GM21737 (cell line): ENCODE data around the gene LRRC37B.
A peak's percentile ranks its signal among the peaks of the same experiment; 100 is the strongest.
"Not testable (repeated sequence)": the region's sequence is repeated elsewhere in the genome, so short reads cannot be mapped to it uniquely, and the experiment has no call there.

Experiments used
- ATAC-seq: cut with Tn5 transposase; IDR thresholded peaks from one replicate; pipeline ENCODE4 v1.9.1; 2021; ENCODE audit warnings: mild to moderate bottlenecking, moderate library complexity; ENCODE audit not compliant: unreplicated experiment

LRRC37B gene

GRCh38 chr17:32006957-32007462 lies at the start of gene LRRC37B:
Gene LRRC37B, plus strand, starts transcription at chr17:32007383. Its CDS starts 14,010 bp downstream, at chr17:32021393.
- peak; percentile 82 for ATAC-seq

GRCh38 chr17:31964131-31964530 lies 43.1 kb upstream of the LRRC37B start:
- not testable (repeated sequence) for ATAC-seq

- ATAC-seq, result no peak
These were observed 39.5 kb upstream of the LRRC37B start for GRCh38 chr17:31967648-31968047.

- ATAC-seq, result not testable (repeated sequence)
These were observed 36.8 kb upstream of the LRRC37B start for GRCh38 chr17:31970416-31970815.

GRCh38 chr17:31974269-31975071 lies 32.7 kb upstream of the LRRC37B start:
- not testable (repeated sequence) for ATAC-seq

GRCh38 chr17:31975391-31975790 lies 31.8 kb upstream of the LRRC37B start:
- ATAC-seq, result not testable (repeated sequence)

- ATAC-seq, result not testable (repeated sequence)
These were observed 15.4 kb upstream of the LRRC37B start for GRCh38 chr17:31991821-31992220.

- ATAC-seq, result no peak
These were observed 10.2 kb upstream of the LRRC37B start for GRCh38 chr17:31997005-31997404.

- peak; percentile 45 for ATAC-seq
These were observed 498 bp downstream of the LRRC37B start for GRCh38 chr17:32007463-32008298.

- no peak for ATAC-seq
These were observed 2.0 kb downstream of the LRRC37B start for GRCh38 chr17:32009262-32009542.

- ATAC-seq, result no peak
These were observed 2.9 kb downstream of the LRRC37B start for GRCh38 chr17:32010114-32010513.

- no peak for ATAC-seq
These were observed 8.2 kb downstream of the LRRC37B start for GRCh38 chr17:32015245-32016013.

GRCh38 chr17:32016231-32016630 lies 9.0 kb downstream of the LRRC37B start:
- no peak for ATAC-seq

- ATAC-seq, result no peak
These were observed 12.0 kb downstream of the LRRC37B start for GRCh38 chr17:32019228-32019627.

- ATAC-seq, result no peak
These were observed 13.9 kb downstream of the LRRC37B start for GRCh38 chr17:32020943-32021614.

- no peak for ATAC-seq
These were observed 14.4 kb downstream of the LRRC37B start for GRCh38 chr17:32021615-32021955.

- ATAC-seq, result not testable (repeated sequence)
These were observed 15.4 kb downstream of the LRRC37B start for GRCh38 chr17:32022554-32022953.

GRCh38 chr17:32027271-32027670 lies 20.1 kb downstream of the LRRC37B start:
- not testable (repeated sequence) for ATAC-seq

GRCh38 chr17:32033223-32033622 lies 26.0 kb downstream of the LRRC37B start:
- ATAC-seq, result no peak

GRCh38 chr17:32033812-32034211 lies 26.6 kb downstream of the LRRC37B start:
- not testable (repeated sequence) for ATAC-seq

GRCh38 chr17:32040246-32040645 lies 33.1 kb downstream of the LRRC37B start:
- ATAC-seq, result not testable (repeated sequence)
